Measurements from ENCODE around the gene ARHGAP27.

ARHGAP27 gene

DNA sequence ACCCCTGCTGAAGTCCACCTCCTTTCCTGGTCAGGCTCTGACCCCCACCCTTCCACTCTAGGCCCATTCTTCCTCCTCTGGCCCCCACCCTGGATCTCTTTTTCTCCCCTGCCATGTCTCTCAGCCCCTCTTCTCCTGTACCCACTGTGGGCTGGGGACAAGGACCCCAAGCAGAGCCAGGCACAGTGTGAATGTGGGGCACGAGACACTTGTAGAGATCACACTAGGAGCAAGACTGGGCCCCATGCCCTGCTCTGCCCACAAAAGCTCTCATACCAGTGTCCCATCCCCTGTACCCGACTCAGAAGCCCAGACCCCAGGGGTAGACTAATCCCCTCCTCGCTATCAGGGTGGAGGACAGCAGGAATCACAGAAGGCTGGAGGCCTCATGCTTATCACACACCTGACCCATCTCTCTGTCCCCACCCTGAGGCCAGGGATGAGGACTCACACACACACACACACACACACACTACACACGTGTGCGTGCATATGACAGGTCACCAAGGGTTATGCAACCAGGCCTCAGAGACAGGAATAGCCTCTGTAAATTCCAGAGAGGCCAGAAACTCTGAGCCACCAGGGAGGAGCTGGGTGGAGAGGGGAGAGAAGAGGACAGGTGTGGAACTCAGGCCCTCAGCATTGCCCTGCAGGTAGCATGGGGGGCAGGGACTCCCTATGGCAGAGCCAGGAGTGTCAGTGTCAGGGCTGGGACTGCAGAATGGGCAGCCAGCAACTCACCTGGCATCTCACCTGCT, 21.1 kb downstream of the ARHGAP27 start:
- no peak overlapping the region for H3K4me3 ChIP-seq (ENCODE audit: low read depth, low read length)
- TF ChIP-seq, protein P1, sequence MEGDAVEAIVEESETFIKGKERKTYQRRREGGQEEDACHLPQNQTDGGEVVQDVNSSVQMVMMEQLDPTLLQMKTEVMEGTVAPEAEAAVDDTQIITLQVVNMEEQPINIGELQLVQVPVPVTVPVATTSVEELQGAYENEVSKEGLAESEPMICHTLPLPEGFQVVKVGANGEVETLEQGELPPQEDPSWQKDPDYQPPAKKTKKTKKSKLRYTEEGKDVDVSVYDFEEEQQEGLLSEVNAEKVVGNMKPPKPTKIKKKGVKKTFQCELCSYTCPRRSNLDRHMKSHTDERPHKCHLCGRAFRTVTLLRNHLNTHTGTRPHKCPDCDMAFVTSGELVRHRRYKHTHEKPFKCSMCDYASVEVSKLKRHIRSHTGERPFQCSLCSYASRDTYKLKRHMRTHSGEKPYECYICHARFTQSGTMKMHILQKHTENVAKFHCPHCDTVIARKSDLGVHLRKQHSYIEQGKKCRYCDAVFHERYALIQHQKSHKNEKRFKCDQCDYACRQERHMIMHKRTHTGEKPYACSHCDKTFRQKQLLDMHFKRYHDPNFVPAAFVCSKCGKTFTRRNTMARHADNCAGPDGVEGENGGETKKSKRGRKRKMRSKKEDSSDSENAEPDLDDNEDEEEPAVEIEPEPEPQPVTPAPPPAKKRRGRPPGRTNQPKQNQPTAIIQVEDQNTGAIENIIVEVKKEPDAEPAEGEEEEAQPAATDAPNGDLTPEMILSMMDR (IDR thresholded peaks at IDR 0.05; ENCODE audit: low read depth, low read length, missing control alignments), result no peak
- in situ Hi-C loops (cut with HindIII; ENCODE audit: low sequenced_read_pairs), result no loop called here
- no peak for DNase-seq (ENCODE audit: low read depth)

DNA sequence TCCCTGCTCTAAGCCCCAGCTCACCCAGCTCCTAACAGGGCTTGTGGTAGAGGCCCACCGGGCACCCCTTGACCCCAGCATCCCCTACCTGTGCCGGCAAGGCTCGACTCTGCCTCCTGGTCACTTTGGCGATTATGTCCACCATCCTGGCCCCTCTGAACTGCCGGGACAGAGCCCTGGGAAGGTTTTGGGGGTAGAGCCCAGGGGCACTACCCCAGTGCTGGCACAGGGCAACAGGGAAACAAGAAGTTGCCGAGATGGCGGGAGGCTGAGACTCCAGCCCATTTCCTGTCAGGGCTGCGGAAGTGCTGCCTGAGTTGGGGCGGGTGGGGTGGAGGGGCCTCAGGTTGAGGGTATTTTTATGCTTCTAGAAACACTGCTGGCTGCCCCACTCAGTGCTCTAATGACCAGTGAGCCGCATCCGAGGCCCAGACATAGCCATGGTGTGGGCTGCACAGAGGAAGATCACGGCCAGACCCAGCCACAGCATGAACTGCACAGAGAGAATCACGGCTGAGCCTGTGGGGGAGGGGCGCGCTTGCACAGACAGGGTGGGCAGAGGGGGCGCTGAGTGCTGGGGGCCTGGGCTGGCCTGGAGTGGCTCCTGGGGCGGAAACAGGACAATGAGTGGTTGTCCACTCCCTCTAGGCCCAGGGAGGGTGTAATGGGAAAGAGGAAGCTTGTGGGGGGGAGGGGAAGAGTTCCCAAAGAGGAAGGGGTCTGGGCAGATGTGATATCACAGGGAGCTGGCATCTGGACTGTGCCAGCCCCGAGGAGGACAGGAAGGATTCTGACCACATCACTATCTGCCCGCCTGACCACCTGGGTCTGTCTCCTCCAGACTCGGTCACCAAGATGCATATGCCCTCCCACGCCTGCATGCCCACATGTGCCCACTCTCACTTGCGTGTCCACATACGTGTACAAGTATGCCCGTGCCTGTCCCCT, 22.3 kb downstream of the ARHGAP27 start:
- in situ Hi-C loops (cut with HindIII; ENCODE audit: low sequenced_read_pairs), result no loop called here
- TF ChIP-seq, protein P1 (IDR thresholded peaks at IDR 0.05; ENCODE audit: low read depth, low read length, missing control alignments), result no peak
- H3K4me3 ChIP-seq (ENCODE audit: low read depth, low read length), result no peak overlapping the region
- no peak for DNase-seq (ENCODE audit: low read depth)

DNA sequence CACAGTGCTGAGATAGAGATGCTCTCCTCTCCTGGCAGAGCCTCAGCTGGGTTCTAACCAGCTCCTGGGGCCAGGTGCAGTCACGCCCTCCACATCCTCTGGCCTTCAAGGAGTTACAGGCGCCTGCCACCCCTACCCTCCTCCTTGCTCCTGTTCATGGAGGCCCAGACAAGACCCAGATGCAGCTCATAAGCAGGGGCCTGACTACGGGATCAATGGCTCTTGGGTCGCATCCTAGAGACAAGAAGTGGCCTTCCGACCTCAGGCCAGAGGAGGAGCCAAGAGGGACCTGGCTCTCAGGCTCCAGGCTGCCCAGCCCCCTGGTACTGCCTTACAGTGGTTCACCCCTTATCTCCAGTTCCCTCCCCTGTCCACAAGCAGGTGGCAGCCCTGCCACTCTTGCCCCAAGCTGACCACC, 23.0 kb downstream of the ARHGAP27 start:
- in situ Hi-C loops (cut with HindIII; ENCODE audit: low sequenced_read_pairs), result no loop called here
- TF ChIP-seq, protein P1 (IDR thresholded peaks at IDR 0.05; ENCODE audit: low read depth, low read length, missing control alignments), result no peak
- no peak overlapping the region for H3K4me3 ChIP-seq (ENCODE audit: low read depth, low read length)
- no peak for DNase-seq (ENCODE audit: low read depth)

DNA sequence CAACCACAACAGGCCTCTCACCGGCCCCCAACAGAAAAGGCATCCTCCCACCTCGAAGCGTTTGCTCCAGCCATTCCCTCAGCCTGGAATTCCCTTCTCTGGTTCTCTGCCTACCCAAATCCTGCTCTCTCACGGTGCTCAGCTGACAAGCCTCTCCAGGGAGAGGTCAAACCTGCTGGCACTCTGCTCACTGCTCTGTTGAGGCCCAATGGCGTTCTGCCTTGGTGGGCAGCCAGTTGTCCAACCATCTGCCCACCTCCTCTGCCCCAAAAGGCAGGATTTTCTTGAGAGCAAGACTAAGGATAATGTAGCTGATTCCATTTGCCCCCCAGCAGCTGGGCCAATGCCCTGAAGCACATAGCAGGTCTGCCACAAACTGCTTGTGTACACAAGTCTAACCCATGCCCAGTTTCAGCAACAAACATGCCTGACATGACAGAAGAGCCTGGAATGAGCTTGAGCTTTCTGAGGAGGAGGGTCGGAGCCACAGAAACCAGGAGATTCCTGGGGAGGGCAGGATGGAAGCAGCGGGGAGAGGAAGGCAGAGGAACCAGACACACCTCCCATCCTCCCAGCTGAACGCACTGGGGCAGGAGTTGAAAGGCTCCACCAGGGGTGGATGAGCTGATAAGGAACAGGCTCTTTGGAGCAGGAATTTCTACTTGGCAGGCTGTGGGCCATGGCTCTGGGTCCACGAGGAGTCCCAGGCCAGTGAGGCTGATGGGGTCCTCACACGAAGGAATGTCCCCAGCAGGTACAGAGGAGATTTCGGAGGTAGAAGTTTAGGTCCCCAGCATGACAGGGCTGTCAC, 23.9 kb downstream of the ARHGAP27 start:
- in situ Hi-C loops (cut with HindIII; ENCODE audit: low sequenced_read_pairs), result no loop called here
- TF ChIP-seq, protein P1 (IDR thresholded peaks at IDR 0.05; ENCODE audit: low read depth, low read length, missing control alignments), result no peak
- no peak overlapping the region for H3K4me3 ChIP-seq (ENCODE audit: low read depth, low read length)
- DNase-seq (ENCODE audit: low read depth), result no peak

DNA sequence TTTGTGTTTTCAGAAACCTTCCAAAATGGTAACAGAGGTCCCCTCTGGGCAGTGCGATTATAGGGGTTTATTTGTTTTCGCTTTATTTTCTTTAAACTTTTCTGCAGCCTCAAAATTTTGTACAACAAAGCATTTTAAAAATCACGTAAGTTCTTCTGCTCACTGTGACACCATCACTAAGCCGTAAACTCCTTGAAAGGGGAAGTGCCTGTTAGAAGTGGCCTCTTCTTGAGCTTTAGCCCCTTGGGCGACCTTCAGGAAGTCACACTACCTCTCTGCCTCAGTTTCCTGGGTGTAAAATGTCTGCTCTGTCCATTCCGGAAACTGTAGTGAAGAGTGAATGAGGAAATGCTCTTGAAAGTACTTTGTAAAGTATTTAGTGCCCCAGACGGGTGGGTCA, 26.6 kb downstream of the ARHGAP27 start:
- in situ Hi-C loops (cut with HindIII; ENCODE audit: low sequenced_read_pairs), result no loop called here

More for the DNA sequence above, 26.6 kb downstream of the ARHGAP27 start:
- no peak overlapping the region for H3K4me3 ChIP-seq (ENCODE audit: low read depth, low read length)
- TF ChIP-seq, protein P1 (IDR thresholded peaks at IDR 0.05; ENCODE audit: low read depth, low read length, missing control alignments), result no peak
- no peak for DNase-seq (ENCODE audit: low read depth)

Data from astrocyte of the cerebellum (primary cell).